ENCODE measurements around the gene KLHL17.

The KLHL17 gene

GRCh38 chr1:952603-953002, 7.8 kb upstream of the KLHL17 start:
- DNase-seq (ENCODE audit: low spot score) = no peak

- no peak for DNase-seq (ENCODE audit: low spot score)
Measured at GRCh38 chr1:953524-954320, 6.7 kb upstream of the KLHL17 start.

GRCh38 chr1:954927-955326, 5.5 kb upstream of the KLHL17 start:
- no peak for DNase-seq (ENCODE audit: low spot score)

- no peak for DNase-seq (ENCODE audit: low spot score)
Measured at GRCh38 chr1:955474-955873, 4.9 kb upstream of the KLHL17 start.

GRCh38 chr1:956636-957035, 3.7 kb upstream of the KLHL17 start:
- DNase-seq (ENCODE audit: low spot score) = no peak

- peak; percentile 97 for DNase-seq (ENCODE audit: low spot score)
Measured at GRCh38 chr1:958823-959730, 1.3 kb upstream of the KLHL17 start, which contains the start of gene NOC2L. Gene NOC2L (minus strand): TSS chr1:959256. CDS start chr1:959240, 16 bp downstream.

- no peak for DNase-seq (ENCODE audit: low spot score)
Measured at GRCh38 chr1:959731-960362, 537 bp upstream of the KLHL17 start.

GRCh38 chr1:961132-961669, 817 bp downstream of the KLHL17 start:
- DNase-seq (ENCODE audit: low spot score) = no peak

- no peak for DNase-seq (ENCODE audit: low spot score)
Measured at GRCh38 chr1:962381-963300, 2.3 kb downstream of the KLHL17 start.

GRCh38 chr1:963301-963651, 2.9 kb downstream of the KLHL17 start:
- no peak for DNase-seq (ENCODE audit: low spot score)

GRCh38 chr1:963746-964525, 3.6 kb downstream of the KLHL17 start:
- no peak for DNase-seq (ENCODE audit: low spot score)

- no peak for DNase-seq (ENCODE audit: low spot score)
Measured at GRCh38 chr1:964691-965525, 4.5 kb downstream of the KLHL17 start.

- no peak for DNase-seq (ENCODE audit: low spot score)
Measured at GRCh38 chr1:965526-966134, 5.2 kb downstream of the KLHL17 start.

- no peak for DNase-seq (ENCODE audit: low spot score)
Measured at GRCh38 chr1:966135-966703, 5.8 kb downstream of the KLHL17 start, which contains the start of gene PLEKHN1. Gene PLEKHN1 (plus strand): TSS chr1:966482. CDS start chr1:966532, 50 bp downstream.

GRCh38 chr1:966704-967300, 6.4 kb downstream of the KLHL17 start:
- DNase-seq (ENCODE audit: low spot score) = peak; percentile 85

- DNase-seq (ENCODE audit: low spot score) = no peak
Measured at GRCh38 chr1:967466-968343, 7.3 kb downstream of the KLHL17 start.

GRCh38 chr1:969260-969855, 9.0 kb downstream of the KLHL17 start:
- no peak for DNase-seq (ENCODE audit: low spot score)
